IMR-90 (cell line): ENCODE data around the gene COL25A1. TPM values are rescaled to one million over a fixed set of nuclear protein-coding genes. Genes with fewer than 3 reads are reported as not detected.

Experiments
- CHD1 ChIP-seq: IDR thresholded peaks from 2 replicates; pipeline ENCODE4 v1.6.1; 2012; ENCODE audit warnings: low read depth, low read length, improper control_type of control experiment
- MAFK ChIP-seq: IDR thresholded peaks from 2 replicates; pipeline ENCODE4 v1.6.1; 2012; ENCODE audit warnings: low read depth, low read length, improper control_type of control experiment
- MXI1 ChIP-seq: IDR thresholded peaks from 2 replicates; pipeline ENCODE4 v1.6.1; 2012; ENCODE audit warnings: low read depth, mild to moderate bottlenecking, low read length, moderate library complexity, borderline replicate concordance
- RAD21 ChIP-seq: IDR thresholded peaks from 2 replicates; pipeline ENCODE4 v1.6.1; 2012; ENCODE audit warnings: low read length, improper control_type of control experiment
- RCOR1 ChIP-seq: IDR thresholded peaks from 2 replicates; pipeline ENCODE4 v1.6.1; 2012; ENCODE audit warnings: mild to moderate bottlenecking, low read length, improper control_type of control experiment; ENCODE audit not compliant: insufficient replicate concordance
- polyA plus RNA-seq, 3 experiments: library from polyadenylated mRNA; depleted of rRNA; stranded (reverse); fragments of >200 nt; gene quantifications; 2 replicates each; pipeline ENCODE4 v1.2.3, GENCODE V29; 2012; ENCODE audit warnings: low replicate concordance in 1 of 3
- total RNA-seq: library from RNA; depleted of rRNA; stranded (reverse); fragments of >200 nt; gene quantifications from 2 replicates; pipeline ENCODE4 v1.2.3, GENCODE V29; 2012
- TF ChIP-seq, protein P1 (sequence below): fragments of 150-350 bp; IDR thresholded peaks from 2 replicates; pipeline ENCODE4 v1.6.1; 2016; ENCODE audit warnings: low read depth, mild to moderate bottlenecking, low read length, moderate library complexity, borderline replicate concordance

COL25A1 gene
- total and polyA plus RNA-seq, 2 of the 4 experiments (the other 2 are of a cell fraction) = under 0.01 to 0.05 TPM

DNA sequence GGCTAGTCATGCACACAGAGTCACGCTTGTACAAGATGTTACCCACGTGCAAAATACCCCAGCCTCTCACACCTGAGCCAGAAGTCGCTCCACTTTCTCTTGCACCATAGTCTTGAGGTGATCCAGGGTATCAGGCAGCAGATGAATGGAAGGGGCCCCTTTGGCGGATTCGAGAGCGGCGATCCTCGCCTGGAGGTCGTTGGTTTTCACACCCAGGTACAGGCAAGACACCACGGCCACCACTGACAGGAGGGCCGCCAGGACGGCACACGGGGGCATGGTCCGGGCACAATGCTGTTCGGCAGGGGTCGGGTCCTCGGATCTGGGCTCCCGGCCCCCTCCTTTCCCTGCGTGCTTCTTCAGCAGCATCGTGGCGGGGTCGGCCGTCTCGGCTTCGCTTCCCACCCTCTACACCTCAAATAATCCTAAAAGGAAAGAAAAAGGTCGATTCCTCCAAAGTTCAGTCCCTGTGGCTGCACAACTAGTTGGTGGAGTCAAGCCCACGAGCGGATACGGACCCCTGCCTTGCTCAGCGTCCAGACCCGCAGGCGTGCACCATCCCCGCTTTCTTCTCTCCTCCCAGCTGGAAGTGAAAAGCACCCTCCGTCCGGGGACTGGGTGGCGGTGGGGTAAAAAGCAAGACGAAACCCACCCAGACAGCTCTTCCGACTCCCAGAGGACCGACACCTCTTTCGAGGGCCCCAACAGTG, 652 bp downstream of the COL25A1 start (continued):
- TF ChIP-seq, protein P1, sequence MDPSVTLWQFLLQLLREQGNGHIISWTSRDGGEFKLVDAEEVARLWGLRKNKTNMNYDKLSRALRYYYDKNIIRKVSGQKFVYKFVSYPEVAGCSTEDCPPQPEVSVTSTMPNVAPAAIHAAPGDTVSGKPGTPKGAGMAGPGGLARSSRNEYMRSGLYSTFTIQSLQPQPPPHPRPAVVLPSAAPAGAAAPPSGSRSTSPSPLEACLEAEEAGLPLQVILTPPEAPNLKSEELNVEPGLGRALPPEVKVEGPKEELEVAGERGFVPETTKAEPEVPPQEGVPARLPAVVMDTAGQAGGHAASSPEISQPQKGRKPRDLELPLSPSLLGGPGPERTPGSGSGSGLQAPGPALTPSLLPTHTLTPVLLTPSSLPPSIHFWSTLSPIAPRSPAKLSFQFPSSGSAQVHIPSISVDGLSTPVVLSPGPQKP = no peak
- no peak for TF ChIP-seq RCOR1
- TF ChIP-seq RAD21 = no peak
- TF ChIP-seq MAFK = no peak
- no peak for TF ChIP-seq CHD1
- no peak for TF ChIP-seq MXI1
